ENCODE measurements around the gene SLC38A5. TPM values are rescaled to one million over a fixed set of nuclear protein-coding genes. Genes with fewer than 3 reads are reported as not detected.

The SLC38A5 gene
- total RNA-seq, 1 experiment from 2014 or later, result 54.6 TPM

DNA sequence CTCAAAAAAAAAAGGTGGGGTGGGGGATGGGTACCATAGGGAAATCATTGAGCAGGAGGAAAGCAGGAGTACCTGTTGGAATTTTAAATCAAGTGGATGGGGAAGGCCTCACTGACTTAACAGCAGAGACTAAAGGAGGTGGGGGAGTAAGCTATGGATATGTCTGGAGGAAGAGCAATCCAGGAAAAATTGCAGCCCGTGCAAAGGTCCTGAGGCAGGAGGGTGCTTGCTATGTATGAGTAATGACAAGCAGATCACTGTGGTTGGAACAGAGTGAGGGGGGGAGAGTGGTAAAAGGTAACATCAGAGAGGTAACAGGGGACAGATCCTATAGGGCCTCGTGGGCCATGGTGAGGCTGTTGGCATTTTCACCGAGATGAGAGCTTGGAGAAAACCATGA, 10.1 kb upstream of the SLC38A5 start (continued):
- TF ChIP-seq POLR2AphosphoS5 (IDR thresholded peaks at IDR 0.05; ENCODE audit: low read depth, low read length), result no peak
- no peak for TF ChIP-seq YY1 (IDR thresholded peaks at IDR 0.05; ENCODE audit: extremely low read depth, insufficient replicate concordance, low read depth, low read length)
- TF ChIP-seq, protein P1, sequence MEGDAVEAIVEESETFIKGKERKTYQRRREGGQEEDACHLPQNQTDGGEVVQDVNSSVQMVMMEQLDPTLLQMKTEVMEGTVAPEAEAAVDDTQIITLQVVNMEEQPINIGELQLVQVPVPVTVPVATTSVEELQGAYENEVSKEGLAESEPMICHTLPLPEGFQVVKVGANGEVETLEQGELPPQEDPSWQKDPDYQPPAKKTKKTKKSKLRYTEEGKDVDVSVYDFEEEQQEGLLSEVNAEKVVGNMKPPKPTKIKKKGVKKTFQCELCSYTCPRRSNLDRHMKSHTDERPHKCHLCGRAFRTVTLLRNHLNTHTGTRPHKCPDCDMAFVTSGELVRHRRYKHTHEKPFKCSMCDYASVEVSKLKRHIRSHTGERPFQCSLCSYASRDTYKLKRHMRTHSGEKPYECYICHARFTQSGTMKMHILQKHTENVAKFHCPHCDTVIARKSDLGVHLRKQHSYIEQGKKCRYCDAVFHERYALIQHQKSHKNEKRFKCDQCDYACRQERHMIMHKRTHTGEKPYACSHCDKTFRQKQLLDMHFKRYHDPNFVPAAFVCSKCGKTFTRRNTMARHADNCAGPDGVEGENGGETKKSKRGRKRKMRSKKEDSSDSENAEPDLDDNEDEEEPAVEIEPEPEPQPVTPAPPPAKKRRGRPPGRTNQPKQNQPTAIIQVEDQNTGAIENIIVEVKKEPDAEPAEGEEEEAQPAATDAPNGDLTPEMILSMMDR (IDR thresholded peaks at IDR 0.05 in 2 of 3, conservative IDR thresholded peaks at IDR 0.05 in 1 of 3; ENCODE audit: borderline replicate concordance in 1 of 3, insufficient read depth in 1 of 3, low read depth in 2 of 3, low read length in 2 of 3), result no peak
- TF ChIP-seq ZFX (IDR thresholded peaks at IDR 0.05), result no peak

- intact Hi-C loops (cut with micrococcal nuclease), result loop anchor here (10.0 kb wide), 1 partner anchor 96 kb away; the partner anchor contains the start of gene RBM3
- Histone ChIP-seq H3K4me2 (ENCODE audit: low read length) (no peak overlapping the region), H3K27ac (ENCODE audit: low read depth, low read length) (no peak overlapping the region), H3K4me3 (replicated peaks in 1 of 2; ENCODE audit: low read depth in 1 of 2, low read length in 2 of 2) (no peak overlapping the region), H3K9me3 (ENCODE audit: control insufficient read depth in 1 of 2, insufficient read depth in 1 of 2, low read depth in 1 of 2, low read length in 2 of 2) (no peaks in the 10 kb centered on the region), H4K20me1 (ENCODE audit: insufficient read depth) (no peaks in the 10 kb centered on the region), H3K36me3 (ENCODE audit: control insufficient read depth in 1 of 2, insufficient read depth in 2 of 2, low read length in 2 of 2) (peaks cover 4 to 9% of the 10 kb centered on the region in 2 experiments; a peak in 2 of 4 replicates), H3K9me2 (ENCODE audit: insufficient read depth) (no peaks in the 10 kb centered on the region), H3K79me2 (ENCODE audit: insufficient read depth, low read length) (peaks cover 41% of the 10 kb centered on the region), H2AFZ (ENCODE audit: low read depth, low read length, poor library complexity, severe bottlenecking) (no peak overlapping the region), H3K4me1 (ENCODE audit: control insufficient read depth in 1 of 2, insufficient read depth in 2 of 2, low read length in 2 of 2) (peaks cover 5 to 22% of the 10 kb centered on the region in 2 experiments; a peak in 3 of 4 replicates), H3K27me3 (ENCODE audit: insufficient read depth, low read length) (no peaks in the 10 kb centered on the region), H3K9ac (ENCODE audit: low read length) (no peak overlapping the region)
- no peak for TF ChIP-seq YY1 (IDR thresholded peaks at IDR 0.05; ENCODE audit: extremely low read depth, insufficient replicate concordance, low read depth, low read length)
- no peak for TF ChIP-seq CBX3 (IDR thresholded peaks at IDR 0.05; ENCODE audit: low read depth)
- no peak for TF ChIP-seq SIN3A (IDR thresholded peaks at IDR 0.05; ENCODE audit: low read depth)
- no peak for TF ChIP-seq RAD21 (IDR thresholded peaks at IDR 0.05; ENCODE audit: low read depth)
- TF ChIP-seq JUND (IDR thresholded peaks at IDR 0.05), result no peak
- no peak for TF ChIP-seq FOSL1 (IDR thresholded peaks at IDR 0.05; ENCODE audit: low read depth)
- TF ChIP-seq CEBPB (IDR thresholded peaks at IDR 0.05; ENCODE audit: low read depth), result no peak
- TF ChIP-seq POLR2AphosphoS5 (IDR thresholded peaks at IDR 0.05; ENCODE audit: low read depth, low read length), result no peak
- TF ChIP-seq SRF (IDR thresholded peaks at IDR 0.05; ENCODE audit: low read depth), result no peak
- TF ChIP-seq TCF7L2 (IDR thresholded peaks at IDR 0.05; ENCODE audit: borderline replicate concordance, extremely low read depth, insufficient read depth, insufficient read length), result no peak
- CTCF ChIA-PET, result no interaction called here
- no TSS peak for BruUV-seq (replicated peaks)
- RAD21 ChIA-PET (ENCODE audit: low non-redundant PET in 1 of 2, low total read pairs in 2 of 2, uncharacterized antibody in 2 of 2, unreplicated experiment in 2 of 2), result no interaction called here
- ATAC-seq, result no peak
- DNase-seq (ENCODE audit: low read depth, low spot score), result no peak
- POLR2A ChIA-PET, result no interaction called here
Observed at GRCh38 chrX:48478806-48479205, 8.7 kb upstream of the SLC38A5 start.
